K562 (cell line): ENCODE results near the gene CDCA3. TPM values are rescaled to one million over a fixed set of nuclear protein-coding genes. Genes with fewer than 3 reads are reported as not detected.
A peak's percentile ranks its signal among the peaks of the same experiment; 100 is the strongest.

Experiments
- CBFA2T3 ChIP-seq: fragments of 450-650 bp; IDR thresholded peaks from 2 replicates; pipeline ENCODE4 v1.6.1; 2017
- DACH1 ChIP-seq: fragments of 450-650 bp; IDR thresholded peaks from 2 replicates; pipeline ENCODE4 v1.6.1; 2018; ENCODE audit not compliant: partially characterized antibody
- ELF2 ChIP-seq: fragments of 250-450 bp; sonication (Bioruptor Pico); IDR thresholded peaks from 2 replicates; pipeline ENCODE4 v1.5.0; 2021; ENCODE audit warnings: mild to moderate bottlenecking
- FOSL1 ChIP-seq: fragments of 200-800 bp; sonication (Bioruptor generic); conservative IDR thresholded peaks from 2 replicates; pipeline ENCODE4 v1.6.1; 2016; ENCODE audit warnings: missing genetic modification characterization, missing compliant biosample characterization
- MCM2 ChIP-seq: fragments of 450-650 bp; IDR thresholded peaks from 2 replicates; pipeline ENCODE4 v1.6.1; 2017; ENCODE audit warnings: low read depth, mild to moderate bottlenecking
- PML ChIP-seq: IDR thresholded peaks from 2 replicates; pipeline ENCODE4 v1.6.1; 2012; ENCODE audit warnings: low read length, inconsistent platforms
- POLR2B ChIP-seq: fragments of 450-650 bp; IDR thresholded peaks from 2 replicates; pipeline ENCODE4 v1.6.1; 2018; ENCODE audit warnings: low read depth; ENCODE audit not compliant: partially characterized antibody
- POLR2G ChIP-seq: fragments of 200-400 bp; formaldehyde crosslinking; IDR thresholded peaks from 2 replicates; pipeline ENCODE4 v1.6.1; 2017; ENCODE audit warnings: low read depth, mild to moderate bottlenecking, antibody characterized with exemption, low read length, moderate library complexity
- RBM22 ChIP-seq: fragments of 200-400 bp; formaldehyde crosslinking; IDR thresholded peaks from 2 replicates; pipeline ENCODE4 v1.6.1; 2018; ENCODE audit warnings: low read length, low read depth; ENCODE audit not compliant: poor library complexity, severe bottlenecking
- RCOR1 ChIP-seq, 2 experiments: IDR thresholded peaks; 2 replicates each; pipeline ENCODE4 v1.6.1; 2012; ENCODE audit warnings: low read depth in 2 of 2, low read length in 2 of 2, borderline replicate concordance in 1 of 2, improper control_type of control experiment in 1 of 2
- SETDB1 ChIP-seq: IDR thresholded peaks from one replicate; pipeline ENCODE4 v1.6.1; 2012; ENCODE audit warnings: low read length, control low read depth, inconsistent platforms
- SMAD4 ChIP-seq: fragments of 250-450 bp; sonication (Bioruptor Pico); conservative IDR thresholded peaks from 2 replicates; pipeline ENCODE4 v1.8.0; 2021; ENCODE audit warnings: inconsistent platforms, mild to moderate bottlenecking, moderate library complexity
- ZBED1 ChIP-seq: IDR thresholded peaks from 2 replicates; pipeline ENCODE4 v1.6.1; 2014
- ZBTB17 ChIP-seq: fragments of 450-650 bp; formaldehyde crosslinking; IDR thresholded peaks from 2 replicates; pipeline ENCODE4 v1.4.0; 2020; ENCODE audit warnings: mild to moderate bottlenecking
- ZNF212 ChIP-seq: fragments of 450-650 bp; formaldehyde crosslinking; IDR thresholded peaks from 2 replicates; pipeline ENCODE4 v1.4.0; 2020; ENCODE audit warnings: mild to moderate bottlenecking
- polyA plus RNA-seq, 8 experiments: library from polyadenylated mRNA; depleted of rRNA in 4 of 8; stranded (reverse) in 5 of 8; unstranded in 3 of 8; fragments of >200 nt; fragmentation: Nextera tagmentation in 2 of 8; fragmentation: Illumina TruSeq in 1 of 8; extraction: Ambion mirVana in 2 of 8; extraction: Trizol in 1 of 8; gene quantifications; 2 replicates each; pipeline versions ENCODE4 v1.2.1 to v1.2.3, GENCODE V29; 2011 to 2014; ENCODE audit warnings: inconsistent platforms in 1 of 8, missing spikeins in 1 of 8
- total RNA-seq, 7 experiments: library from RNA; depleted of rRNA in 6 of 7; stranded (reverse); fragments of >200 nt in 6 of 7; fragmentation: Illumina TruSeq in 2 of 7; extraction: Trizol in 2 of 7; gene quantifications; 2 replicates each; pipeline versions ENCODE4 v1.2.1 to v1.2.3, GENCODE V29; 2011 to 2021; ENCODE audit warnings: low replicate concordance in 1 of 7
- TF ChIP-seq, protein P1 (sequence below), 2 experiments: fragments of 450-650 bp; formaldehyde crosslinking in 1 of 2; IDR thresholded peaks; 2 replicates each; pipeline versions ENCODE4 v1.4.0 to v1.6.1; 2014 to 2020; ENCODE audit warnings: mild to moderate bottlenecking in 2 of 2, borderline replicate concordance in 1 of 2, low read depth in 1 of 2
- TF ChIP-seq, protein P2 (sequence below): sonication (generic); formaldehyde crosslinking; IDR thresholded peaks from 2 replicates; pipeline ENCODE4 v1.8.0; 2023; ENCODE audit warnings: mild to moderate bottlenecking, missing genetic modification reagents

Gene CDCA3
- total and polyA plus RNA-seq, 9 of the 15 experiments (the other 6 are each of a cell fraction or from before 2014, with no cell fraction given) = 24.2 to 80.8 (median 55.1) TPM

DNA sequence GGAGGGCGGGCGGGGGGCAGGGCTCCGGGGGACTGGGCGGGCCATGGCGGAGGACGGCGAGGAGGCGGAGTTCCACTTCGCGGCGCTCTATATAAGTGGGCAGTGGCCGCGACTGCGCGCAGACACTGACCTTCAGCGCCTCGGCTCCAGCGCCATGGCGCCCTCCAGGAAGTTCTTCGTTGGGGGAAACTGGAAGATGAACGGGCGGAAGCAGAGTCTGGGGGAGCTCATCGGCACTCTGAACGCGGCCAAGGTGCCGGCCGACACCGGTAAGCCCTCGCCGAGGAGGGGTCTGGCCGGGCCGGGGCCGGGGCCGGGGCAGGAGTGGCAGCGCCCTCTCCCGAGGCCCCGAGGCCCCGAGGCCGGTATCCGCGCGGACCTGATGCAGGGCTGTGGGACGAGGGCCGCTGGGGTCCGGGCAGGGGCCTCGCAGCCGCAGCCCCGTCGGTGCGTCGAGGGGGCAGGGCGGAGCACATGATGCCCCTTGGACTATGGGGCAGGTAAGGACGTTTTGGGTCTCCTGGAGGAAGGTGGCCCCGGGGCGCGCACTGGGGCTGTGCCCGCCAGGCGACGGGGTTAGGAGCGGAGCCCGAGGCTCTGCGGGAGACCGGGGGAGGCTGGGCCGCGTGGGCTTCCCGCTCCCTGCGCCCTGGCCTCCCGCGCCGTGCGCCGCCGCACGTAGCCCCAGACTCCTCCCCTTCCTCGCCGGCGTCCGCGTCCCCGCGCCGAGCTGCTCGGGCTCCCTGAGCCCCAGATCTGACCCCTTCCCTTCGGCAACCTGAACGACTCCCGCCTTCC is 16.5 kb upstream of the CDCA3 start, which contains the start of gene TPI1 (continued):
- TF ChIP-seq, protein P1, sequence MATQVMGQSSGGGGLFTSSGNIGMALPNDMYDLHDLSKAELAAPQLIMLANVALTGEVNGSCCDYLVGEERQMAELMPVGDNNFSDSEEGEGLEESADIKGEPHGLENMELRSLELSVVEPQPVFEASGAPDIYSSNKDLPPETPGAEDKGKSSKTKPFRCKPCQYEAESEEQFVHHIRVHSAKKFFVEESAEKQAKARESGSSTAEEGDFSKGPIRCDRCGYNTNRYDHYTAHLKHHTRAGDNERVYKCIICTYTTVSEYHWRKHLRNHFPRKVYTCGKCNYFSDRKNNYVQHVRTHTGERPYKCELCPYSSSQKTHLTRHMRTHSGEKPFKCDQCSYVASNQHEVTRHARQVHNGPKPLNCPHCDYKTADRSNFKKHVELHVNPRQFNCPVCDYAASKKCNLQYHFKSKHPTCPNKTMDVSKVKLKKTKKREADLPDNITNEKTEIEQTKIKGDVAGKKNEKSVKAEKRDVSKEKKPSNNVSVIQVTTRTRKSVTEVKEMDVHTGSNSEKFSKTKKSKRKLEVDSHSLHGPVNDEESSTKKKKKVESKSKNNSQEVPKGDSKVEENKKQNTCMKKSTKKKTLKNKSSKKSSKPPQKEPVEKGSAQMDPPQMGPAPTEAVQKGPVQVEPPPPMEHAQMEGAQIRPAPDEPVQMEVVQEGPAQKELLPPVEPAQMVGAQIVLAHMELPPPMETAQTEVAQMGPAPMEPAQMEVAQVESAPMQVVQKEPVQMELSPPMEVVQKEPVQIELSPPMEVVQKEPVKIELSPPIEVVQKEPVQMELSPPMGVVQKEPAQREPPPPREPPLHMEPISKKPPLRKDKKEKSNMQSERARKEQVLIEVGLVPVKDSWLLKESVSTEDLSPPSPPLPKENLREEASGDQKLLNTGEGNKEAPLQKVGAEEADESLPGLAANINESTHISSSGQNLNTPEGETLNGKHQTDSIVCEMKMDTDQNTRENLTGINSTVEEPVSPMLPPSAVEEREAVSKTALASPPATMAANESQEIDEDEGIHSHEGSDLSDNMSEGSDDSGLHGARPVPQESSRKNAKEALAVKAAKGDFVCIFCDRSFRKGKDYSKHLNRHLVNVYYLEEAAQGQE (IDR thresholded peaks at IDR 0.05; ENCODE audit: borderline replicate concordance) = no peak
- TF ChIP-seq, protein P1 (CRISPR knock-in tag; IDR thresholded peaks at IDR 0.05; ENCODE audit: low read depth) = 0 out of 2 replicates have a peak, but pooled peaks have one; percentile 39
- no peak for TF ChIP-seq RCOR1 (IDR thresholded peaks at IDR 0.05; ENCODE audit: borderline replicate concordance in 1 of 2, low read depth in 2 of 2, low read length in 2 of 2)
- TF ChIP-seq CBFA2T3 = no peak
- TF ChIP-seq FOSL1 (tag) = no peak
- no peak for TF ChIP-seq DACH1
- TF ChIP-seq ZNF212 (CRISPR knock-in tag) = no peak
- peak; percentile 98 for TF ChIP-seq POLR2B
- peak; percentile 53; the same call in 1 of the 2 replicates for TF ChIP-seq ZBTB17 (CRISPR knock-in tag)
- TF ChIP-seq POLR2G = peak; percentile 94
- TF ChIP-seq, protein P2, sequence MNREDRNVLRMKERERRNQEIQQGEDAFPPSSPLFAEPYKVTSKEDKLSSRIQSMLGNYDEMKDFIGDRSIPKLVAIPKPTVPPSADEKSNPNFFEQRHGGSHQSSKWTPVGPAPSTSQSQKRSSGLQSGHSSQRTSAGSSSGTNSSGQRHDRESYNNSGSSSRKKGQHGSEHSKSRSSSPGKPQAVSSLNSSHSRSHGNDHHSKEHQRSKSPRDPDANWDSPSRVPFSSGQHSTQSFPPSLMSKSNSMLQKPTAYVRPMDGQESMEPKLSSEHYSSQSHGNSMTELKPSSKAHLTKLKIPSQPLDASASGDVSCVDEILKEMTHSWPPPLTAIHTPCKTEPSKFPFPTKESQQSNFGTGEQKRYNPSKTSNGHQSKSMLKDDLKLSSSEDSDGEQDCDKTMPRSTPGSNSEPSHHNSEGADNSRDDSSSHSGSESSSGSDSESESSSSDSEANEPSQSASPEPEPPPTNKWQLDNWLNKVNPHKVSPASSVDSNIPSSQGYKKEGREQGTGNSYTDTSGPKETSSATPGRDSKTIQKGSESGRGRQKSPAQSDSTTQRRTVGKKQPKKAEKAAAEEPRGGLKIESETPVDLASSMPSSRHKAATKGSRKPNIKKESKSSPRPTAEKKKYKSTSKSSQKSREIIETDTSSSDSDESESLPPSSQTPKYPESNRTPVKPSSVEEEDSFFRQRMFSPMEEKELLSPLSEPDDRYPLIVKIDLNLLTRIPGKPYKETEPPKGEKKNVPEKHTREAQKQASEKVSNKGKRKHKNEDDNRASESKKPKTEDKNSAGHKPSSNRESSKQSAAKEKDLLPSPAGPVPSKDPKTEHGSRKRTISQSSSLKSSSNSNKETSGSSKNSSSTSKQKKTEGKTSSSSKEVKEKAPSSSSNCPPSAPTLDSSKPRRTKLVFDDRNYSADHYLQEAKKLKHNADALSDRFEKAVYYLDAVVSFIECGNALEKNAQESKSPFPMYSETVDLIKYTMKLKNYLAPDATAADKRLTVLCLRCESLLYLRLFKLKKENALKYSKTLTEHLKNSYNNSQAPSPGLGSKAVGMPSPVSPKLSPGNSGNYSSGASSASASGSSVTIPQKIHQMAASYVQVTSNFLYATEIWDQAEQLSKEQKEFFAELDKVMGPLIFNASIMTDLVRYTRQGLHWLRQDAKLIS = peak; percentile 93; the same call in 1 of the 2 replicates
- TF ChIP-seq RBM22 = peak; percentile 97
- no peak for TF ChIP-seq SETDB1
- TF ChIP-seq ELF2 = 0 out of 2 replicates have a peak, but pooled peaks have one; percentile 39
- TF ChIP-seq SMAD4 = no peak; the same call in 1 of the 2 replicates
- peak; percentile 80 for TF ChIP-seq PML
- no peak for TF ChIP-seq ZBED1
- TF ChIP-seq MCM2 = no peak
